ENCODE results near the gene DDX1. TPM values are rescaled to one million over a fixed set of nuclear protein-coding genes. Genes with fewer than 3 reads are reported as not detected.

DDX1 gene
- total and polyA plus RNA-seq, 9 of the 15 experiments (the other 6 are each of a cell fraction or from before 2014, with no cell fraction given): 116 to 277 (median 232) TPM

- Histone ChIP-seq H3K4me3 (no peak overlapping the region), H3K27me3 (ENCODE audit: control insufficient read depth in 2 of 2, insufficient read depth in 2 of 2, low read length in 2 of 2) (peaks cover 13 to 54% of the 10 kb centered on the region in 2 experiments), H3K9me1 (ENCODE audit: control insufficient read depth, insufficient read depth, low read length) (no peaks in the 10 kb centered on the region), H3K4me2 (ENCODE audit: insufficient read depth, low read length) (no peak overlapping the region), H3K9ac (ENCODE audit: insufficient read depth in 1 of 2, low read depth in 2 of 2, low read length in 2 of 2) (no peak overlapping the region), H3K9me3 (replicated peaks; ENCODE audit: control insufficient read depth, insufficient read depth, low read depth, low read length) (0 out of 2 replicates have a peak, but pooled peaks cover 3% of the 10 kb centered on the region), H3K27ac (ENCODE audit: extremely low read depth, low read depth, low read length) (no peak overlapping the region), H3K79me2 (ENCODE audit: control insufficient read depth, insufficient read depth, low read length) (no peaks in the 10 kb centered on the region), H3K4me1 (replicated peaks in 1 of 2; ENCODE audit: control insufficient read depth in 2 of 2, insufficient read depth in 2 of 2, low read length in 2 of 2) (no peaks in the 10 kb centered on the region), H2AFZ (ENCODE audit: low read depth, low read length) (no peak overlapping the region), H4K20me1 (replicated peaks; ENCODE audit: control insufficient read depth, insufficient read depth, low read length) (0 out of 2 replicates have a peak, but pooled peaks cover 2% of the 10 kb centered on the region), H3K36me3 (ENCODE audit: control insufficient read depth, insufficient read depth, low read length) (no peaks in the 10 kb centered on the region)
- CTCF ChIA-PET (ENCODE audit: low intra/inter-chr PET ratio): no interaction called here
- POLR2A ChIA-PET: no interaction called here
- peak; percentile 33; the same call in 1 of the 3 replicates for ATAC-seq
- intact Hi-C loops (cut with micrococcal nuclease): no loop called here
- no peak for FAIRE-seq
- WGBS (ENCODE audit: insufficient coverage, low coverage, missing lambda C conversion rate): 0% methylated on average over 10 of the region's 10 CpGs
- no TSS peak for BruUV-seq (replicated peaks)
- in situ Hi-C loops (cut with MboI): no loop called here
- TF ChIP-seq POLR3A (IDR thresholded peaks at IDR 0.05; ENCODE audit: borderline replicate concordance, extremely low read depth, insufficient read depth, insufficient read length): no peak
- no peak for TF ChIP-seq ZNF444 (CRISPR knock-in tag; IDR thresholded peaks at IDR 0.05)
- TF ChIP-seq PURB (CRISPR knock-in tag; IDR thresholded peaks at IDR 0.05; ENCODE audit: low read depth): no peak
- TF ChIP-seq IRF9 (tag; IDR thresholded peaks at IDR 0.05): no peak
- no peak for TF ChIP-seq BRD9 (IDR thresholded peaks at IDR 0.05; ENCODE audit: low read depth, partially characterized antibody)
- TF ChIP-seq ETV5 (CRISPR knock-in tag; IDR thresholded peaks at IDR 0.05; ENCODE audit: low read depth): no peak
- TF ChIP-seq HMG20B (CRISPR knock-in tag; IDR thresholded peaks at IDR 0.05): no peak
- no peak for TF ChIP-seq TFE3 (CRISPR knock-in tag; IDR thresholded peaks at IDR 0.05)
- no peak for TF ChIP-seq MEF2A (IDR thresholded peaks at IDR 0.05; ENCODE audit: control insufficient read depth, low read depth, low read length)
- no peak for DNase-seq (ENCODE audit: extremely low read depth in 1 of 4, low spot score in 3 of 4)
Measured at GRCh38 chr2:15675456-15676195, 84.0 kb downstream of the DDX1 start.

Data from K562 (cell line).